Measurements from ENCODE around the gene CDC40. TPM values are rescaled to one million over a fixed set of nuclear protein-coding genes. Genes with fewer than 3 reads are reported as not detected.
"Not testable (repeated sequence)": the region's sequence is repeated elsewhere in the genome, so short reads cannot be mapped to it uniquely, and the experiment has no call there.

The CDC40 gene
- total RNA-seq, 4 donors from 2014 or later = 14.6 to 19.7 (median 16.5) TPM

DNA sequence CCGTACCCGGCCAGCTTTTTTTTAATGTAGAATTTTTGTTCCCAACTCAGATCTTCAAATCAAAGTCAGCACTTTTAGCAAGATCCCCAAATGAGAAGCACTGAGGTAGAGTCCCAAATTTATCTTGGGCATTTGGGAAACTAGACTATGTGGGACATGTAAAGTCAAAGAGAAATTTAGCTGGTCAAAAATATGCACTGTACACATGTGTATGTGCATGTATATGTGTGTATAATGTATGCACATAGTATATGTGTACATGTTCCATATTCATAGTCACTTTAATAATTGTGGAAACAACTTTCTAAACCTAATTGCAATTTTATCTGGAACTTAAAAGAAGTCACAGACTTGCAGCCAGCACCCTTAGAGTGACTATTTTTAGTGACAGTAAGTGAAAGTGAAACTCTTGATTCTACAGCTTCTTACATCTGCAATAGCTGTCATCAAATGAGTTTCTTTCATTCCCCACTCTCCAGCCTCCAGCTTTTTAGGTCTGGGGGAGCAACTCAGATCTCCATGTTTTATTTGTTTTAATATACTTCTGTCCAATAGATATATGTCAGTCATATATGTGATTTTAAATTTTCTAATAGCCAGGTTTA, 53.6 kb downstream of the CDC40 start:
- ATAC-seq (peak in 1 of 2 donors; percentile 55), DNase-seq (no peak)
- H3K4me3 ChIP-seq = no peak overlapping the region
- H3K9me3 ChIP-seq = no peaks in the 10 kb centered on the region
- no peak overlapping the region for H3K27ac ChIP-seq
- in situ Hi-C loops (cut with MboI; ENCODE audit: low sequenced_read_pairs in 4 of 4) = no loop called here
- H3K4me1 ChIP-seq = no peaks in the 10 kb centered on the region
- H3K36me3 ChIP-seq = peaks cover 0 to 11% of the 10 kb centered on the region in 2 donors
- H3K27me3 ChIP-seq = no peaks in the 10 kb centered on the region
- intact Hi-C loops (cut with DNase I; ENCODE audit: low total_unique reads) = no loop called here
- no peak for TF ChIP-seq POLR2A (IDR thresholded peaks at IDR 0.05)
- TF ChIP-seq, protein P1, sequence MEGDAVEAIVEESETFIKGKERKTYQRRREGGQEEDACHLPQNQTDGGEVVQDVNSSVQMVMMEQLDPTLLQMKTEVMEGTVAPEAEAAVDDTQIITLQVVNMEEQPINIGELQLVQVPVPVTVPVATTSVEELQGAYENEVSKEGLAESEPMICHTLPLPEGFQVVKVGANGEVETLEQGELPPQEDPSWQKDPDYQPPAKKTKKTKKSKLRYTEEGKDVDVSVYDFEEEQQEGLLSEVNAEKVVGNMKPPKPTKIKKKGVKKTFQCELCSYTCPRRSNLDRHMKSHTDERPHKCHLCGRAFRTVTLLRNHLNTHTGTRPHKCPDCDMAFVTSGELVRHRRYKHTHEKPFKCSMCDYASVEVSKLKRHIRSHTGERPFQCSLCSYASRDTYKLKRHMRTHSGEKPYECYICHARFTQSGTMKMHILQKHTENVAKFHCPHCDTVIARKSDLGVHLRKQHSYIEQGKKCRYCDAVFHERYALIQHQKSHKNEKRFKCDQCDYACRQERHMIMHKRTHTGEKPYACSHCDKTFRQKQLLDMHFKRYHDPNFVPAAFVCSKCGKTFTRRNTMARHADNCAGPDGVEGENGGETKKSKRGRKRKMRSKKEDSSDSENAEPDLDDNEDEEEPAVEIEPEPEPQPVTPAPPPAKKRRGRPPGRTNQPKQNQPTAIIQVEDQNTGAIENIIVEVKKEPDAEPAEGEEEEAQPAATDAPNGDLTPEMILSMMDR (IDR thresholded peaks at IDR 0.05 in 4 of 5, conservative IDR thresholded peaks at IDR 0.05 in 1 of 5) = no peak

GRCh38 chr6:110236007-110236406, 55.8 kb downstream of the CDC40 start:
- H3K9me3 ChIP-seq; H3K4me1 ChIP-seq; H3K4me3 ChIP-seq; intact Hi-C loops (cut with DNase I; ENCODE audit: low total_unique reads); in situ Hi-C loops (cut with MboI; ENCODE audit: low sequenced_read_pairs in 4 of 4); H3K27me3 ChIP-seq; H3K27ac ChIP-seq; ATAC-seq; H3K36me3 ChIP-seq; DNase-seq: not testable (repeated sequence)

- in situ Hi-C loops (cut with MboI; ENCODE audit: low sequenced_read_pairs in 4 of 4) (no loop called here), intact Hi-C loops (cut with DNase I; ENCODE audit: low total_unique reads) (no loop called here)
- Histone ChIP-seq H3K9me3 (no peaks in the 10 kb centered on the region), H3K27ac (no peak overlapping the region), H3K27me3 (no peaks in the 10 kb centered on the region), H3K36me3 (no peaks in the 10 kb centered on the region), H3K4me1 (no peaks in the 10 kb centered on the region), H3K4me3 (no peak overlapping the region)
- DNase-seq = no peak
- ATAC-seq = no peak
- no peak for TF ChIP-seq POLR2A (IDR thresholded peaks at IDR 0.05)
- TF ChIP-seq, protein P1 (IDR thresholded peaks at IDR 0.05 in 4 of 5, conservative IDR thresholded peaks at IDR 0.05 in 1 of 5) = no peak
These were observed 59.5 kb downstream of the CDC40 start for GRCh38 chr6:110239526-110240274.

DNA sequence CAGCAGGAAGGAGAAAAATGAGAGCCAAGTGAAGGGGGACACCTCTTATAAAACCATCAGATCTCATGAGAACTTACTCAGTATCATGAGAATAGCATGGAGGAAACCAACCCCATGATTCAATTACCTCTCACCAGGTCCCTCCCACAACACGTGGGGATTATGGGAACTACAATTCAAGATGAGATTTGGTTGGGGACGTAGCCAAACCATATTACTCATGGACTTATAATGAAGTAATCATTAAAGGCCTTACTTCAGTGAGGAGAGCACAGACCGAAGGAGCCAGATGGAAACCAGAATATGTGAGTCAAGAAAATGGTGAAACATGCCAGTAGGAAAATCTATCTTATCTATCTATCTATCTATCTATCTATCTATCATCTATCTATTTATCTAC, 64.4 kb downstream of the CDC40 start:
- H3K27me3 ChIP-seq; H3K36me3 ChIP-seq; H3K27ac ChIP-seq; H3K9me3 ChIP-seq; ATAC-seq; in situ Hi-C loops (cut with MboI; ENCODE audit: low sequenced_read_pairs in 4 of 4); intact Hi-C loops (cut with DNase I; ENCODE audit: low total_unique reads); DNase-seq; H3K4me3 ChIP-seq; H3K4me1 ChIP-seq: not testable (repeated sequence)

DNA sequence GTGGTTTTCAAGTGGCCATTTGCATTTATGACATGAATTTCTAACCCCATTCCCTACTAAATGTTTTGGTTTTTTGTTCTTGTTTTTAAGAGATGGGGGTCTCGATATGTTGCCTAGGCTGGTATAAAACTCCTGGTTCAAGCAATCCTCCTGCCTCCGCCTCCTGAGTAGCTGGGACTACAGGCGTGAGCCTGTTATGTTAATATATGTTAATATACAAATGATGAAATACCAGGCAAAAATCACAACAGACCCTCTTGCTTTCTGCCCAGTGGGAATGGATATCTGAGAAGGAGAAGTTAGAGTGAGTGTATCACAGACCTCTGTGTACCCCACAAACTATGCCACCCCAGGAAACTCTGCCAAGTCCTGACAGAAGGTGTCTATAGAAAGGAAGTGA, 66.2 kb downstream of the CDC40 start:
- H3K27ac ChIP-seq = no peak overlapping the region
- in situ Hi-C loops (cut with MboI; ENCODE audit: low sequenced_read_pairs in 4 of 4) = no loop called here
- H3K9me3 ChIP-seq = no peaks in the 10 kb centered on the region
- H3K36me3 ChIP-seq = no peaks in the 10 kb centered on the region
- ATAC-seq (no peak), DNase-seq (no peak)
- H3K4me3 ChIP-seq = no peak overlapping the region
- TF ChIP-seq, protein P1 (IDR thresholded peaks at IDR 0.05 in 4 of 5, conservative IDR thresholded peaks at IDR 0.05 in 1 of 5) = no peak
- no peak for TF ChIP-seq POLR2A (IDR thresholded peaks at IDR 0.05)
- H3K27me3 ChIP-seq = no peaks in the 10 kb centered on the region
- H3K4me1 ChIP-seq = no peaks in the 10 kb centered on the region
- intact Hi-C loops (cut with DNase I; ENCODE audit: low total_unique reads) = no loop called here
